Osteocyte (in vitro differentiated cells): ENCODE results near the gene ABRACL. TPM values are rescaled to one million over a fixed set of nuclear protein-coding genes. Genes with fewer than 3 reads are reported as not detected.

Experiments used
- DNase-seq: peaks from one replicate; pipeline ENCODE4 v3.0.0; 2021; ENCODE audit warnings: mixed read lengths; ENCODE audit not compliant: unreplicated experiment; ENCODE audit errors: extremely low spot score
- H3K27ac Mint-ChIP-seq: one replicate; pipeline ENCODE4 v1.8.0; 2021; ENCODE audit warnings: mild to moderate bottlenecking, mixed read lengths; ENCODE audit not compliant: unreplicated experiment
- H3K27me3 Mint-ChIP-seq: one replicate; pipeline ENCODE4 v1.8.0; 2021; ENCODE audit warnings: mixed read lengths; ENCODE audit not compliant: unreplicated experiment
- H3K36me3 Mint-ChIP-seq: one replicate; pipeline ENCODE4 v1.8.0; 2021; ENCODE audit warnings: mixed read lengths; ENCODE audit not compliant: unreplicated experiment
- H3K4me1 Mint-ChIP-seq: one replicate; pipeline ENCODE4 v1.8.0; 2021; ENCODE audit warnings: mixed read lengths; ENCODE audit not compliant: unreplicated experiment
- H3K4me3 Mint-ChIP-seq: one replicate; pipeline ENCODE4 v1.8.0; 2021; ENCODE audit warnings: mild to moderate bottlenecking, moderate library complexity, mixed read lengths; ENCODE audit not compliant: unreplicated experiment
- H3K9me3 Mint-ChIP-seq: one replicate; pipeline ENCODE4 v1.8.0; 2021; ENCODE audit warnings: mixed read lengths; ENCODE audit not compliant: unreplicated experiment
- CTCF ChIP-seq: fragments of 200-600 bp; sonication (generic); IDR thresholded peaks from 2 replicates; pipeline ENCODE4 v1.5.0; 2021; ENCODE audit warnings: antibody characterized with exemption, mild to moderate bottlenecking, moderate library complexity
- total RNA-seq: library from RNA; stranded (reverse); gene quantifications from 2 replicates; pipeline ENCODE4 v1.2.1, GENCODE V29; 2021

The ABRACL gene
- total RNA-seq, 1 donor from 2014 or later, result 16.9 TPM

DNA sequence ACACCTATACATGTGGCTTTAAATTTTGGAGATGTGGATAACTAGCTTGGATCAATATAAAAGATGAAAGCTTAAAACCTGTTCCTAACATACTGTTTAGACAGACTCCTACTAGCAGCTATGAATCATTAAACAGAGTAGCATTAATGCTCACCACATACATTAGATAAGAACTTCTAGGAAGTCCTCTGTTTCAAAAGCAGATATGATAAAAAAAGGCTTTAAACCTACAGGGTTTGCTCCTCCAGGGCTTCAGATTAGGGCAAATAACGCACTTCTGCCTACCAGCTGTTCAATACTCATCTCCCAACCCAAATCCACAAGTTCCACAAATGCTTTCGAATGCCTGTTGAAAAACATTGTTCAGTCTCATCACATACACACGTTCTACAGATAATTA lies 42.0 kb upstream of the ABRACL start:
- DNase-seq, result no peak
- Mint-ChIP-seq H3K9me3 (no peaks in the 10 kb centered on the region), H3K27ac (peak overlapping the region; percentile 56), H3K27me3 (no peaks in the 10 kb centered on the region), H3K36me3 (peaks cover 2% of the 10 kb centered on the region), H3K4me1 (peaks cover 11% of the 10 kb centered on the region), H3K4me3 (peak overlapping the region; percentile 75)
- TF ChIP-seq CTCF, result no peak

GRCh38 chr6:138987080-138987642 lies 41.4 kb upstream of the ABRACL start:
- H3K36me3 Mint-ChIP-seq, result no peaks in the 10 kb centered on the region
- no peak for DNase-seq
- H3K4me3 Mint-ChIP-seq, result peak overlapping the region; percentile 75

DNA sequence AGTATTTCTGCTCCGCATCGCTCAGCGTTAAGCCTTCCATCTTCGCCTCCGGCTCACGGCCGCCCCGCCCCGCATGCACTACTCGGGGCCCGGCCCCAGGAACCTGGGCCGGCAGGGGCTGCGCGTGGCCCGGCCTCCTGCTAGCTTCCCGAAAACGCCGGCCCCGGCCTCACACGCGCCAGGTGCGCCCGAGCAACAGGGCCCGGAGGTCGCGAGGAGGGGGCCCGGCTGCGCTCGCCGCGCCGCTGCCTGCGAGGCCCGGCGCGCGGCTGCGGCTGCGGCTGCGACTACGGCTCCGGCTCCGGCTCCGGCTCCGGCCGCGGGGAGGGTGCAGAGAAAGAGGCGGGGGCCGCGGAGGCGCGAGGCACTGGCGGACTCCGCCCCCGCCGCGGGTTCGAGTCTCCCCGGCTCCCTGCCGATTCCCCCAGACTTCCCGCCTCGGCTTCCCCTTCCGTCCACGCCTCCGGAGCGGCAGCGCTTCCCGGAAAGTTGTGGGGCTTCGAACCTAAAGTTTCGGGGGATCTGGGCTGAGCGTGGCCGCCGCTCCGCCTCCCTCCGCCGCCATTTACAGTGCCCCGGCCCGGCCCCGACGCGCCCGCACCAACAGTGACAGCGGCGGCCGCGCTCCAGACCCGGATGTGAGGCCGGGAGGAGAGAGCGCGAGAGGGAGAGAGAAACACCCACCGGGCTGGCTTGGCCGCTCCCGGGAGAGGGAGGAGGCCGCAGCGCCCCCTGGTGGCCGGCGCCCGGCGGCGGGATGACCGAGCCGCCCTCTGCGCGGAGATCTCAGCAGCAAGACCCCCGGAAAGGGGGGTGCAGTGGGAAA lies 40.7 kb upstream of the ABRACL start, which contains the start of gene REPS1:
Gene REPS1 (minus strand): TSS at position 611 of the 826 bp plus-strand sequence. CDS start 571 bp downstream, at position 40.
- peak; percentile 97 for DNase-seq
- Mint-ChIP-seq H3K27me3 (no peaks in the 10 kb centered on the region), H3K36me3 (no peaks in the 10 kb centered on the region), H3K4me1 (peaks cover 7% of the 10 kb centered on the region), H3K9me3 (no peaks in the 10 kb centered on the region), H3K4me3 (peak within 1 kb of the TSS; percentile 85), H3K27ac (peak within 1 kb of the TSS; percentile 88)
- TF ChIP-seq CTCF, result peak; percentile 99

More at GRCh38 chr6:138987080-138987642, 41.4 kb upstream of the ABRACL start:
- Mint-ChIP-seq H3K4me1 (peaks cover 7% of the 10 kb centered on the region), H3K27ac (peak overlapping the region; percentile 56), H3K27me3 (no peaks in the 10 kb centered on the region), H3K9me3 (no peaks in the 10 kb centered on the region)
- no peak for TF ChIP-seq CTCF

DNA sequence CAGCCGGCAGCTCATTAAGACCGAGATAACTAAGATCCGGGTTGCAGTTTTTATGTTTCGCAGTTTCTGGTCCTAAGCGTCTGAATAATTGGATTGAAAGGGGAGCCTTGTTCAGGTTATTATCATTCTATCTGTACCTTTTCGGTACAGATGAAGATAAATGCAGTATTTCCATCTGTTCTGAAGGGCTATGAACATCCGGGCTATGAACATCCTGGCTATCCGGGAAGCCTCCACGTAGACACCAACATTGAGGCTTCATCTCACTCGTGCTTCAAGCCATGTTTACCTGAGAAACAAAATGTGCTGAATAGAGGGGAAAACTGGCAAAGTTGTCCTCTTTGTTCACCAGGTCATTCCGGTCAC lies 40.1 kb upstream of the ABRACL start:
- Mint-ChIP-seq H3K36me3 (no peaks in the 10 kb centered on the region), H3K27ac (peak overlapping the region; percentile 88), H3K27me3 (no peaks in the 10 kb centered on the region), H3K4me3 (peak overlapping the region; percentile 85), H3K9me3 (no peaks in the 10 kb centered on the region), H3K4me1 (peaks cover 7% of the 10 kb centered on the region)
- TF ChIP-seq CTCF, result peak; percentile 21
- no peak for DNase-seq
